22Rv1 (cell line): ENCODE results near the gene ITGB2.

Experiments
- H3K27ac ChIP-seq: fragments of 450-650 bp; 2 replicates; pipeline ENCODE4 v1.5.1; 2017
- CTCF ChIP-seq: fragments of 450-650 bp; IDR thresholded peaks from 2 replicates; pipeline ENCODE4 v1.5.1; 2017; ENCODE audit warnings: mild to moderate bottlenecking
- ZFX ChIP-seq: fragments of 450-650 bp; IDR thresholded peaks from 2 replicates; pipeline ENCODE4 v1.6.1; 2017; ENCODE audit warnings: antibody characterized with exemption, borderline replicate concordance

ITGB2 gene

GRCh38 chr21:44934797-44935532, 14.3 kb upstream of the ITGB2 start:
- no peak overlapping the region for H3K27ac ChIP-seq
- no peak for TF ChIP-seq ZFX
- TF ChIP-seq CTCF: no peak

- TF ChIP-seq CTCF (no peak), ZFX (no peak)
These were observed 13.6 kb upstream of the ITGB2 start for GRCh38 chr21:44934276-44934675.

GRCh38 chr21:44933918-44934260, 13.2 kb upstream of the ITGB2 start:
- no peak overlapping the region for H3K27ac ChIP-seq
- TF ChIP-seq CTCF (no peak), ZFX (no peak)

More at GRCh38 chr21:44934276-44934675, 13.6 kb upstream of the ITGB2 start:
- no peak overlapping the region for H3K27ac ChIP-seq

GRCh38 chr21:44933199-44933917, 12.7 kb upstream of the ITGB2 start:
- TF ChIP-seq ZFX (no peak), CTCF (no peak)
- H3K27ac ChIP-seq: no peak overlapping the region

- no peak overlapping the region for H3K27ac ChIP-seq
- TF ChIP-seq CTCF (peak; percentile 12; the same call in 1 of the 2 replicates), ZFX (no peak)
These were observed 11.9 kb upstream of the ITGB2 start for GRCh38 chr21:44932408-44933181.

GRCh38 chr21:44931501-44932407, 11.1 kb upstream of the ITGB2 start:
- no peak for TF ChIP-seq ZFX
- no peak for TF ChIP-seq CTCF
- H3K27ac ChIP-seq: no peak overlapping the region
